ENCODE measurements around the gene GPN1.
"Not testable (repeated sequence)": the region's sequence is repeated elsewhere in the genome, so short reads cannot be mapped to it uniquely, and the experiment has no call there.

GPN1 gene

GRCh38 chr2:27672723-27673486 is 44.1 kb downstream of the GPN1 start:
- DNase-seq = no peak

DNA sequence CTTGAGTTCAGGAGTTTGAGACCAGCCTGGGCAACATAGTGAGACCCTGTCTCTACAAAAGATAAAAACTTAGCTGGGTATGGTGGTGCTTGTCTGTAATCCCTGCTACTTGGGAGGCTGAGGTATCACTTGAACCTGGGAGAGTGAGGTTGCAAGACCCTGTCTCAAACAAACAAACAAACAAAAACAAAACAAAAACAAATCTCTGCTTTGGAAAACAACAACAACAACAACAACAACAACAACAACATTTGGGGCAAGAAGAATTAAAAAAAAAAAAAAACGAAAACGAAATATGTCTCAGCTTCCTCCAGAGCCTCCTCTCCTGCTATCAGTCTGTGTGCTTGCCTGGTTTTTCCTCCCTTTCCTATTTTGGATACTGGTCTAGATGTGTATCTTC is 51.7 kb downstream of the GPN1 start:
- no peak for DNase-seq

DNA sequence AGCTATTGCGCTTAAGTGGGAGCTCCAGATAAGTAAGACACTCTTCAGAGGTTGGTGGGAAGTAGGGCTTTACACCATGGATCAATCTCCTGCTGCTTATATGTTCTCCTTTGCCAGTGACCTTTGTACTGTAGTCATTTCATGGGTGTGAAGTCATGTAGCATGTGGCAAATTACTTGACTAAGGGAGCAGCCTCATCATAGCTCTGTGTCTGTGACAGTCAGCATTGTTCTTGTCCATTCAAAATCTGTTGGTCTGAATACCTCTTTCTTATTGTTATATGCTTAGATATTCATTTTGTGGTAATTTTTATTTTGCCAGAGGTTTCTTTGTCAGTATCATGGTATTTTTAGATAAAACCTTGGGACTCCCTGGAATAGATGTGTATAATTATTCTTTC is 53.0 kb downstream of the GPN1 start:
- DNase-seq = no peak

GRCh38 chr2:27682334-27682771 is 53.5 kb downstream of the GPN1 start:
- not testable (repeated sequence) for DNase-seq

DNA sequence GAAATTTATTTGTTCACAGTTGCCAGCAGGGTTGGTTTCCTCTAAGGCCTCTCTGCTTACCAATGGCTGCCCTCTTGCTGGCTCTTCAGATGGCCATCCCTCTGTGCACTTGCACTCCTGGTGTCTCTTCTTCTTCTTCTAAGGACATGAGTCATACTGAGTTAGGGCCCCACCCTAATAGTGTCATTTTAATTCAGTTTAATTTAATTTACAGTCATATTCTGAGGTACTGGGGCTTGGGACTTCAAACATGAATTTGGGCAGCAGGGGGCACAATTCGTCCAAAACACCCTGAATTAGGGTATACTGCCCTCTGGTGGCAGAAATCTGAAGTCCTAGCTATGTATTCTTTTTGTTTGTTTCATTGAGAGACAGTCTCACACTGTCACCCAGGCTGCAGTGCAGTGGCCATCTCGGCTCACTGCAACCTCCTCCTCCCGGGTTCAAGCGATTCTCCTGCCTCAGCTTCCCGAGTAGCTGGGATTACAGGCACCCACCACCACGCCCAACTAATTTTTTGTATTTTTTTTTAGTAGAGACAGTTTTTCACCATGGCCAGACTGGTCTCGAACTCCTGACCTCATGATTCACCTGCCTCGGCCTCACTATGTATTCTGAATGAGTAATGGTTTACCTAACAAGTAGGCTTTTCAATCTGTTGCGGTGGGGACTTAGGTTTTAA is 54.7 kb downstream of the GPN1 start:
- peak; percentile 94 for DNase-seq

DNA sequence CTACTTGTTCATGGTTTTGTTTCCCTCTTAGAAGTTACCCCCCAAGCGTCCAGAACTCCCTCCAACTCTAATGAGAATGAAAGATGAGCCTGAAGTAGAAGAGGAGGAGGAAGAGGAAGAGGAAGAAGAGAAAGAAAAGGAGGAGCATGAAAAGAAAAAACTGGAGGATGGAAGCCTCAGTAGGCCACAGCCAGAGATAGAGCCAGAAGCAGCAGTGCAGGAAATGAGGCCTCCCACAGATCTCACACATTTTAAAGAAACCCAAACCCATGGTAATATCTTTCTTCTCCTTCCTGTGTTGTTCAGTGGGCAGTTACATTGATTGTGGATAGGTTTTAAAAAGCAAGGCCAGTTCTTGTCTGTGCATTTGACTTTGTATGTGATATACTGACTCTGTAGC is 56.2 kb downstream of the GPN1 start:
- peak; percentile 39 for DNase-seq

DNA sequence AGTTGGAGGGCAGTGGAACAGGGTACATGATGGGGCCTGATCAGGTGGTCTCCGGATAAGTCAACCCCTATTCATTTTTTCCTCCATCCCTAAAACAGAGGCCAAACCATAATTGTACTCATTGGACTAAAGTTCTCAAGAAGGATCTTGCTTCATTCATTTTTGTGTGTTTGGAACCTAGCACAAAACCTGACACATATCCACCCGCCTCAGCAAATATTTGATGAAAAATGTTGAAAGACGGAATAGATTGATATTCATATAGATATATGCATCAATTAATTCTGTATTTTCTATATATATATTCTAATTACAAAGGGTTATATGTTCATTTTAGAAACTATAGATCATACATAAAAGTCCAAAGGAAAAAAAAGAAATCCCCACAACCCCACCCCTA is 56.7 kb downstream of the GPN1 start:
- DNase-seq = no peak

GRCh38 chr2:27687232-27687631 is 58.4 kb downstream of the GPN1 start:
- no peak for DNase-seq

- no peak for DNase-seq
Measured at GRCh38 chr2:27689424-27689823, 60.6 kb downstream of the GPN1 start.

GRCh38 chr2:27690052-27690451 is 61.2 kb downstream of the GPN1 start:
- DNase-seq = no peak

- no peak for DNase-seq
Measured at GRCh38 chr2:27697660-27698059, 68.8 kb downstream of the GPN1 start.

Measured in CD4-positive, alpha-beta T cell treated with Interleukin-17A for 1 hour (primary cell).